Hematopoietic multipotent progenitor cell treated with erythropoietin and hydrocortisone succinate and interleukin-3 and kit ligand, for 17 days (in vitro differentiated cells): ENCODE results near the gene KCNMA1.

ENCODE experiments used
- DNase-seq: peaks from one replicate; pipeline ENCODE4 v3.0.0-alpha.2; 2015; ENCODE audit warnings: low spot score

Gene KCNMA1

DNA sequence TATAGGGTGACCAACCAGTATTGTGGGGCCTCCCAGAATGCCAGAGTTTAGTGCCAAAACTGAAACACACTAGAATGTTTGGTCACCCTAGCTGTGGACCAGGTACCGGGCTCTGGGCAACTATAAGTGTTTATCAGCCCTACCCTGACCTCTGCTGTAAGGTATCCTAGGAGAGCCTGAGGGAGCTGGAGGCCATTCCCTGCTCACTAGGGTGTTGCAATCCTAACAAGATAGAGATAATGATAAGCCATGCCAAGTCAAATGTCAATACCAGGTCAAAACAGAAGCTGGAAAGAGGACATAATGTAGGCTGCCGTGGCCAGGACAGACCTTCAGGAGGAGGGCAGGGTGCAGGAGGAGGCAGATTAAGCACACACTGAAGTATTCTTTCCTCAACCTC is 151.8 kb downstream of the KCNMA1 start:
- no peak for DNase-seq

DNA sequence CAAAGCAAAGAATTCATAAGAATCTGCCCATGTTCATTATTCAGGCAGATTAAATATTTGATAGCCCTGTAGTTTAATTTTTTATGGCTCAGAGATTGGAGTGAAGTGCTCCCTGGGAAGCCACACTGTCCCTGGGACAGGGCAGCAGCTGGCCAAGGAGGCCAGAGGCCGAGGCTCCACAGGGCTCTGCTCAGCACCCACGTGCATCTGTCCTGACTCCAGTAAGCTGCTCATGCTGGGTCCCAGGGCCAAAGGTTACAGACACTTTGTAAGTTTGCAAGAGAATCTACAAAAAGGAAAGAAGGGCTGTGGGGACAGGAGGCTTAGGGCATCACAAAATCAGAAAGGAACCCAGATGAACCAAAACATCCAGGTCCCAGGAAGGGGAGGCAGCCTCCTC is 155.5 kb downstream of the KCNMA1 start:
- DNase-seq, result no peak

DNA sequence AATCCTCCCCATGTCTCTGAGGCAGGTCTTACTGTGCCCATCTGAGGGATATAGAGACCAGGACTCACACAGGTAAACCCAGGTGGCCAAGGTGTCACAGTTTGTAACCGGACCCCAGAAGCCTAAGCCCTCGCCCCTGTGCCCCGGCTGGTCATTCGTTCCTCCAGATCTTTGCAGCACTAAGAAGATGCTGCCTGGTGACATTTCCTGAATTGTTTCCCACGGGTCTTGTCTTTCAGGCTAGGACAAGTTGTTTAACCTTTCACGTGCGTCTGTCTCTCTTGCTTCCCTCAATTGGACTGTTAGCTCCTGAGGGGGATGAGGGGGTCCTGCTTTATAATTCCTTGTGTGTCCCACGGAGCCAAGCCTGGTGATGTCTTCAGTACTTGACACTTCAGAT is 158.0 kb downstream of the KCNMA1 start:
- no peak for DNase-seq

DNA sequence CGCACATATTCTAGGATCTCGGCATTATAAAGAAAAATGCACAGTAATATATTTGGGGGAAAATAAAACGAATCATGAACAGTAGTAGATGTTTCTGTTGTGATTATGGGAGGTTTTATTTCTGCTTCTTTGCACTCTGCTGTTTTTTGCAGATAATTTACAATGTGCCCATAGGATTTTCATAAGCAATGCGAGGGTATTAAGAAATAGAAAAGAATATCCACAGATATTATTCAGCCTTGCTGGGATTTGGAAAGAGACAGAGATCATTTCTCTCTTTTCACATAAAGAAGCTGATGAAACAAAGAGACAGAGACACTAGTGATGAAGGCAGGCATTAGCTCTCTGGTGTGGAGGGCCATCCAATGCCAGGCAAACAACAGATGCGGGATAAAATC is 158.6 kb downstream of the KCNMA1 start:
- no peak for DNase-seq

DNA sequence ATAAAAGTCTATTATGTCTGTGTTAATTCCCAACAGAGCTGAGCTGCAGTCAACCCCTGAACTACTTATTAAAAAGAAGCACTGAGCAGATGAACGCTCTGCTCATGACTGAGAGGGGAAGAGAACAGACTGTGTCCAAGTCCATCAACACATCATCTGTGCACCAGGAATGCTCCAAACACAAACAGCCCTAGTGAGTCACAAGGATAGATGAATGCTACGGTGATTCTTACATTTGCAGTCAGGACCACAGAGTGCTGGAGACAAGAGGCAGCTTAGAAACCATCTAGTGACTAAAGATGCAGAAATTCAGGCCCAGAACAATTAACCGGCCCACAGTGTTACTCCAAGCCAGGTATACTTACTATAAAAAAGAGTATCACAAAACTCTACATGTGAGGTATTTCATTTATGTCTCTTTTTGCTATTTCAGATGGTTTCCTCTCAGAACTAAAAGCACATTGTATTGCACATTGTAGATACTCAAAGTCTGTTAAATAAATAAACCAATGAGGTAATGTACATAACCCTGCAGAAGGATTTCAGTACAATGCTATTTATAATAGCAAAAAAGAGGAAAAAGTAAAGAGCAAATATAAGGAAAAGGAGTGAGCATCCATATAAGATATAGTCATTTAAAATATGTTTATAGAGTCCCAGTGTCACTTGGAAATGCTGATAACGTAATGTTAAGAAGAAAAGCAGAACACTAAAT is 159.2 kb downstream of the KCNMA1 start:
- DNase-seq, result no peak

DNA sequence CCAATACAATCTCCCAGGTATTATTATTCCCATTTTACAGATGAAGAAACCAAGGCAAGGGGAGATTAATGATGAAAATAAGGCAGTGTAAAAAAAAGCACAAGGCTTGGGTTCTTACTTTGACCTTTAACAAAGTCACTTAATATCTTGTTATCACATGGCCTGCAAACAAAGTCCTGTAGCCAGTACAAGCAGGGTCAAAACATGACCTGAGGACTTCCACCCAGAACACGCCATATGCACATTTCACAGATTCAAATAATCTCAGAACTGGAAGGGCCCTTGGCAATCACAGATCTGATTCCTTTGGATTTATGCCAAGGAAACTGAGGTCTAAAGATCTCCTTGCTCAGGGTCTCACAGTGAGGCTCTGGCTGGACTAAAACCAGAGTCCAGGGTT is 162.1 kb downstream of the KCNMA1 start:
- no peak for DNase-seq

DNA sequence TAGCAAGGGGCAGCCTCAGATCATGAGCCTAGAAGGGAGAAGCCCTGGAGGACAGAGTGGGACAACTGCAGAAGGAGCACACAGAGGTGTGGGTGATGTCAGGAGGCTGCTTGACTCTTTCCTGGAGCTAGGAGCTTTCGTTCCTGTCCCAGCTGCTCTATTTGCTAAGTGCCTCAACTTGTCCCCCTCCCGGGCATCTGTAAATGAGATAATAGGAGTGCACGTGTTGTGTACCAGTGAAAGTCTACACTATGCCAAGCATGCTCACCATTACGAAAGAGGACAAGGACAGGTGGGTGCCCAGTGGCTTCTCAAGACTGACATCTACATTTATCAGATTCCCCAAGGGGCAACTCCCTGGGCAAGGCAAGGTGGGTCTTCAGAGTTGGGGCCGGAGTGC is 162.7 kb downstream of the KCNMA1 start:
- DNase-seq, result no peak

DNA sequence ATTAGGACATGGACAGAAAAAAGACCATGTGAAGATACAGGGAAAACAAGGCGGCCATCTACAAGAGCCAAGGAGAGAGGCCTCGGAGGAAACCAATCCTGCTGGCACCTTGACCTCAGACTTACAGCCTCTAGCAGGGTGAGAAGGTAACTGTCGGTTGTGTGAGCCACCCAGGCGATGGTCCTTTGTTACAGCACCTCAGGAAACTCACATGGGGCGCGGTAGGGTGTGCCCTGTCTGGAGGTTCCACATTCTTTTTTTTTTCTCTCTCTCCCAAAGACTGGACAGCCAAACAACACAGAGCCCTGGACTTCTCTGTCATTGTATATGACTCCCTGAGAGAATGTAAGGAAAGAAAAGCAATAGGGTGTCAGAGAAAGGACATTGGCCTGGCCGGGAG is 163.2 kb downstream of the KCNMA1 start:
- no peak for DNase-seq

DNA sequence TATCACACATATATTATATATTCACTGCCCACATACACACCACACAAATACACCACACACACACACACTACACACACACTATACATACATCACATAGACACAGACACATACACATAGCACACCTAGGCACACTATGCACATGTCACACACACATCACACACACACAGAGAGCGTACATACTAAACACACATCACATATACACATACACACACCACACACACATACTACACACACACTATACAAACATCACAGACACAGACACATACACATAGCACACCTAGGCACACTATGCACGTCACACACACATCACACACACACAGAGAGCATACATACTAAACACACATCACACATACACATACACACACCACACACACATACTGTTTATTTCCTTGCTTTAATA is 165.5 kb downstream of the KCNMA1 start:
- no peak for DNase-seq

DNA sequence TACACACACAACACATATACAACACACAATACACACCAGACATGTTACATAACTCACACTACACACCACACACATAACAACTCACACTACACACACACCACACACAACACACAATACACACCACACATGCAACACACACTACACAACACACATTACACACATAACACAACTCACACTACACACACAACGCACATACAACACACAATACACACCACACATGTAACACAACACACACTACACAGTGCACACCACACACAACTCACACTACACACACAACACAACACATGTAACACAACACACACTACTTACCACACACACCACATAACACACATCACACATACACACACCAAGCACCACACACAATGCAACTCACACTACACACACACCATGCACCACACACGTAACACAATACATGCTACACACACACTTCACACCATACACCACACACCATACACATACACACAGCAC is 166.5 kb downstream of the KCNMA1 start:
- DNase-seq, result no peak

DNA sequence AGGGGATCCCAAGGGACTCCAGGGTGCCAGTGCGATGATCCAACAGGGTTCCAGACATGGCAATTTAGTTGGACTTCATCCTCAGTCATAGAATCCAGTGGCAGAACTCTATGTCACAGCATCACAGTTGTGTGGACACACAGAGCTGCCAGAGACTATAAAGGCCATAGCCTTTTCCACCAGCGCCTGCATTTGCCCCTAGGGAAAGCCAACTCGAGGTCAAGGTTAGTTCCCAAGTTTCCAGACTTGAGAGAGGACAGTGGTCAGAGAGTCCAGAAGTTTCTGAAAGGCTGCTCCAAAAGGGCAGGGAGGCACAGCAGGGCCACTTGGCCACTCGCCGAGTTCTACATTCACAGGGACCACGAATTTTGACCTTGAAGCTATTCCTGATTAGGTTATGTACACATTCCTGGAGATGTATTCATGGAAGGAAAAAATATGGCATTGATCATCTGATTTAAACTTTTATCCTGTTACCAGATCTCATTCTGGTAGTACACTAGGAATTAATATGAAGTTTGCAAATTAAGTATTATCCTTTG is 170.1 kb downstream of the KCNMA1 start:
- DNase-seq, result no peak

DNA sequence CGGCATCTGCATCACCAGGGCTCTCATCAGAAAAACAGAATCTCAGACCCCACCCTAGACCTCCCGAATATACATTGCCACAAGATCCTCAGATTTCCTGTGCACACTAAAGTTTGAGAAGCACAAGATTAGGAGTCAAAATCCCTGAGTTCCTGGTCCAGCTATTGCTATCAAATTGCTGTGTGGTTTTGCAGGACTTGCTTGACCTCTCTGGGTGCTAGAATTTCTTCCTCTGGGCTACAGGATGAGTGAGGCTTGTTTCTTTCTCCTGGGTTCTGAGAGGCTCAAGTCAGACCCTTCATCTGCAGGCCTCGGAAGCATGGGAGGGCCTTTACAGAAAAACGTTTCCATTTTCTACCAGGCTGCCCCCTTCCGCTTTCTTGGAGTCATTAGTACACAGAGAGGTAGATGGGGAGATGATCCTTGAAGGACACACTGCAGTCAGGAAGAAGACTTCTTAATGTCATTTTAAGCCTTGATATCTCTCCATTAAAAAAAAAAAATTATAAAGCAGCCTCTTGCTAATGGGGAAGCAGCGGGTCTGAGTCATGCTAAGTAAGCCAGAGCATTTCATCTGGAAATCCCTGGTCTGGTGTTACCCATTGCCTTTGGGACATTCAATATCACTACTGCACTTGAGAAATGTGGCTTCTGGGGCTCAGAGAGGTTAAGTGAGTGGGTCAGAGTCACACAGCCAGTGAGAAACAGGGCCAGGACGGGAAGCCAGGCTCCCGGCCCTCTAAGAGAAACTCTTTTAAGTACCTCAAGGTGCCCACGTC is 173.5 kb downstream of the KCNMA1 start:
- no peak for DNase-seq

- no peak for DNase-seq
Measured at GRCh38 chr10:77463499-77463898, 174.1 kb downstream of the KCNMA1 start.

GRCh38 chr10:77461636-77462296 is 175.8 kb downstream of the KCNMA1 start:
- no peak for DNase-seq

DNA sequence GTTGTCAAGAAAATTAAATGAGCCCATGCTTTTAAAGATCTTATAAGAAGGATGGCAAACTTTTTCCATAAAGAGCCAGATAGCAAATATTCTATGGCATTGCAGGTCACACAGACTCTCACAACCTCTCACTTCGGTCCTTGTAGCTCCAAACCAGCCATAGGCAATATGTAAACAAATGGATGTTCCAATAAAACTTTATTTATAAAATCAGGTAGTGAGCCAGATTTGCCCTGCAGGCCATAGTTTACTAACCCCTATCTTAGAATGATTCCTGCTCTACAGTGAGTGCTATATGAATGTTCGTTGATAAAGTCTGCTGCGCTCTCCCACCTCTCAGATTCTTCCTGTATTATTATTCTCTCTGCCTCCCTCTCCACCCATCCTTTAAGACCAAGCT is 177.7 kb downstream of the KCNMA1 start:
- no peak for DNase-seq

DNA sequence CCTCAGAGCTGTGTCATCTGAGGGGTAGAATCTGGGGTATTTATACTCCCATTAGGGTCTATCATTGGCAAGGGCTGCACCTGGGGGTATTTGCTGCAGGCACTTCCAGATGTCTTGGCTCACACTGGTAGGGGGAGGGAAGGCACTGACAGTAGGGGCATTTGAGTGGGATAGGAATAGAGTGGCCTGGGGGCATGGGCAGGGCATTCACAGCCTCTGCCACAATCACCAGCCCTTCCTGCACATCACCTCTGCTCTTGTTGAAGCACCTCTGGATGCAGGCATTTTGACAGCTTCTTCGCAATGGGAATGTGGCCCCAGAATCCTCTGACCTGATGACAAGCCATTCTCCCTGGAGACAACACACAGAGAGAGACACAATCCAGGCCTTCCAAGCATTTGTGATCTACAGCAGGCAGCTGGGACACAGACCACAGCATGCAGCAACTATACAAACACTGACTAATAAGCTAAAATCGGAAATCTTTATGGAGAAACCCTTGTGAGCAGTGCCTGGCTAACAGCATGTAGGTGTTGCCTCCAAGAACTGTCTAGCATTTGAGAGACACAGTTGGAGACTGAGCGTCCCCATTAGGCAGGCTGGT is 178.5 kb downstream of the KCNMA1 start:
- DNase-seq, result no peak

GRCh38 chr10:77457721-77458120 is 179.9 kb downstream of the KCNMA1 start:
- no peak for DNase-seq

GRCh38 chr10:77457266-77457665 is 180.3 kb downstream of the KCNMA1 start:
- DNase-seq, result no peak

DNA sequence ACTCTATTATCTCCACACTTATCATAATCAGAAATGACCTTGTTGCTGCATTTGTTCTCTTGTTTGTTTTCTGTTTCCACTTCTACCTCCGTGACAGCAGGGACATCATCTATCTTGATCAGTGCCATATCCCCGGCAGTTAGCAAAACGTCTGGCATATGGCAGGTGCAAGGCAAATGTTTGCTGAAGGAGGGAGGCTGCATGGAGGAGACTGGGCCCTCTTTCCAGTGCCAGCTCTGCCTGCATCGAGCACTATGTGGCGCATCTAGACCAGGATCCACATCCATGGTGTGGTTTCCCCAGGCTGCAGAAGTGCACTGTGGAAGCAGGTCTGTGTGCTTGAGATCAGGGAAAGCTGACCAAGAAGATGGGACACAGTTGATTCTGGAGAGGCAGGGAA is 181.2 kb downstream of the KCNMA1 start:
- DNase-seq, result no peak

DNA sequence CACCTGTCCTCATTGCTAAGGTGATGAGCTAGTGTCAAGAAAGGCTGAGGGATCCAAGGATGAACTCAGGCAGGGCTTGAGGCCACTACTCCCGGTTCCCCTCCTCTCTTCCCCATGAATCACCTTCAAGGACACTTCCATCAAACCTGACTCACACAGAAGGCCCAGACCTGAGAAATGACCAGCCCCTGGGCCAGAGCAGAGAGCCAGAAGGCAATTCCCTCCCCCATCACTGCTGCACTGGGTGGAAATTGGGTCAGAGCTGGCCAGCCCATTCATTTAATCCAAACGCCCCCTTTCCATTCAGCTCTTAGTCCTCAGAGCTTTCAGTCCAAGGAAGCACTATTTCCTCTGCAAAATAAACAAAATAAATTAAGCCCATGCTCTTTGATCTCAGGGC is 182.0 kb downstream of the KCNMA1 start:
- DNase-seq, result no peak

GRCh38 chr10:77452952-77453564 is 184.6 kb downstream of the KCNMA1 start:
- no peak for DNase-seq

DNA sequence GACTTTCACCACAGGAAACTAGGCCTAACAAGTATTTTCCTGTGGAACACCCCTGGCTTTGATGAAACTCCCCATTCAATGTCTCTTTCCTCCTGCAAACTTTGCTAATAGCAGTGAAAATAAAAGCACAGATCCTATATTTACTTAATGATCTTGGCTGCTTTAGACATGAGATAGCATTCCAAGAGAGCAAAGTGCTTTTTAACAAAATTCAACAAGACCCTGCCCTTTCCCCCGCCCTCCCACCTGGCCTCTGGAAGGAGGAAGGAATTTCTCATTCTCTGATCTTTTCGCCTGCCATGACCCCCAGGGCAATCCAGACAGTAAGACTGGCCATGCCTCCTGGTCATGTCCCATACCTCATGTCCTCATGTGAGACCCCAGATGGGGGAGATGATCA is 185.7 kb downstream of the KCNMA1 start:
- no peak for DNase-seq
